HG02623 (cell line): Measurements from ENCODE around the gene WAPL.
"Not testable (repeated sequence)": the region's sequence is repeated elsewhere in the genome, so short reads cannot be mapped to it uniquely, and the experiment has no call there.

Experiments
- ATAC-seq: cut with Tn5 transposase; IDR thresholded peaks from one replicate; pipeline ENCODE4 v1.9.1; 2021; ENCODE audit warnings: moderate library complexity; ENCODE audit not compliant: unreplicated experiment

The WAPL gene

GRCh38 chr10:86525713-86526112 lies 4.1 kb upstream of the WAPL start:
- ATAC-seq, result not testable (repeated sequence)

DNA sequence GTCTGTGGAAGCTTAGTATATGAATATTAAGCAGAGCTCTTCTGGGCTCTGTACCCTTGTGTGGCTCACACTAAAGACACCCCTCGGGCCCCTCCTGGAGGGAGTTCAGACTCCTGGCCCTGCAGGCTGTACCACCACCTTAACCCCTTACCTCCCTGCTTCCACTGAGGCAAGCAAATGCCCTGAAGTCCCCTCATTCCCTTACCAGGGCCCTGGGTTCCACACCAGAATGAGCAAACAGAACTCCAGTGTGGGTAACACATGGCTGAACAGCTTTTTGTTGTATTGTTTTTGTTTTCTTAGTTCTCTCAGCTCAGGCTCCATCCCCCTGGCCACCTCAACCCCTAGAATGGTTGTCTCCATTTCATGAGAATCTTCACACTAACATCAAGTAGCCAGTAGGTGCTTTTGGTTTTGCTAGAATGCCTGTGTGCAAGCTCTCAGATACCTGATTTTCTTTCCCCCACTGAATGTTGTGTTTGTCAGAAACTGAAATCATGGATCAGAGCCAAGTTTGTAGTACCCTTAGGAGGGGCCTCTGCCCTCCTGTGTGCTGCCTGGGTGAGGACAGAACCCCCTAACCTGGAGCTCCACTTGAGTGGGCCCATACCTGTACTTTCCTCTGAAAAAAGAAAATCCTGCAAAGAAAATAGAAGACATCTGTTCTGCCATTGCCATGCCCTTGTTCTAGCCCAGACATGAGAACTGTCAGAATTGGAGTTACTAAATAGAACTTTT lies 2.8 kb upstream of the WAPL start:
- ATAC-seq, result no peak

DNA sequence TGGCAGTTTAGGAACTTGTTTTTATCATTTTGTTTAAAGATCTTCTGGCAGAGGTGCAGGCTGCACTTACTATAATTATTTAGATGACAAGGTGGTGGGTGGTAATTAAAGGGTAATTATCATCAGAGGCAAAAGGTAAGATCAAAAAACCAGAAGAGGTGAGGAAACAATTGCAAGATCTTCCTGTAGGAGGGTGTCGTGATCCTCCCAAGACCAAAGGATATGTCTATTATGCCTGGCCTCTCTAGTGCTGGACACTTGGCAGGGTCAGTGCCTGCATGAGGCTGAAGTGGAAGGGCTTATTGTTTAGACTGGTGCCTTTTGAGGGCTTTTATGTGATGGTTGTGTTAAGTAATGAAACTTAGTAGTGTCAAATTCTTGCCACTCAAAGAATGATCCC lies 1.8 kb upstream of the WAPL start:
- no peak for ATAC-seq

GRCh38 chr10:86522510-86522855 lies 891 bp upstream of the WAPL start:
- ATAC-seq, result no peak

GRCh38 chr10:86520871-86521677 lies 518 bp downstream of the WAPL start:
- peak; percentile 16 for ATAC-seq

GRCh38 chr10:86518781-86519180 lies 2.8 kb downstream of the WAPL start:
- ATAC-seq, result no peak

GRCh38 chr10:86512137-86512536 lies 9.5 kb downstream of the WAPL start:
- ATAC-seq, result no peak

- no peak for ATAC-seq
Observed at GRCh38 chr10:86511027-86511865, 10.3 kb downstream of the WAPL start.

DNA sequence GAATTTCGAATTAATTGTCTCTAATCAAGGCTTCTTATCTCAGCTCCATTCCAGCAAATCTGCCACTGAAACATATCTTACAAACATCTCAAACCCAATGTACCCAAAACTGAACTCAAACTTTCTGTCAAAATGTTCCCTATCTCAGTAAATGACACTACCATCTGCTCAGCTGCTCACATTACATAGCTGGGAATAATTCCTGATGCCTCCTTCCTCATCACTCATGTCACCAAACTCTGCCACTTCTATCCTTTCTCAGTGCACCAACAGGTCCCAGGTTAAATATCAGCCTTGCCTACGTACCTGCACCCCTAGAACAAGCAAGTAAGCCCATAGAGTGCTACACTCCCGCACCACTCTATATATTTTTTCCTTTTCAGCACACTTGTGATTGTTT lies 12.4 kb downstream of the WAPL start:
- ATAC-seq, result no peak

DNA sequence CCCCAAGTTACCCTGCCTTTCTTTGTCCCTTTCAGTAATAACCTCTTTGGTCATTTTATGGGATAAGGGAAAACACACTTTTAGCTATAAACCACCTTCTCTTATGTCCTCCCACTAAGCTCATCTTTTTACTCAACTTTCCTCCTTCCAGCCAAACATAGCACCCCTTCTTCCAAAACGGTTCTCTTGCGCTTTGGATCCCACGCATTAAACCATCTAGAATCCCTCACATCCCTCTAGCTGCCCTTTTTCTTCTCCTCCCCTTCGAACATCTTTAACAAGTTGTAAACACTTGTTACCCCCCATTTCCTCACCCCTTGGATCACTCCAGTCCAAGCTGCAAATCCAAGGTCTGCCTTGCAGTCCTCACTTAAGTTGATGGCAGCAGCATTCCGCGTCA lies 13.4 kb downstream of the WAPL start:
- ATAC-seq, result no peak

- ATAC-seq, result no peak
Observed at GRCh38 chr10:86506499-86506898, 15.1 kb downstream of the WAPL start.

DNA sequence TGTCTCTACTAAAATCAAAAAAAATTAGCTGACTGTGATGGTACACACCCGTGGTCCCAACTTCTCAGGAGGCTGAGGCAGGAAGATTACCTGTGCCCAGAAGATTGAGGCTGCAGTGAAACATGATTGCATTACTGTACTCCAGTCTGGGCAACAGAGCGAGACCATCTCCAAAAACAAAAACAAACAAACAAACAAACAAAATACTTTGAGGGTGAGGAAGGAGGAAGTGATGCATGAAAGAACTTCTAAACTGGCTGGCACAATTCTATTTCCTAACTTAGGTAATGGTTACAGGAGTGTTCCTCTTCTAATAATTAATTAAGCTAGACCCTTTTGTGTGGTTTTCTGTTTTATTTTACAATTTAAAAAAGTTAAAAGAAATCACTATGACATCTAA lies 15.5 kb downstream of the WAPL start:
- no peak for ATAC-seq

- ATAC-seq, result no peak
Observed at GRCh38 chr10:86504510-86504909, 17.1 kb downstream of the WAPL start.

DNA sequence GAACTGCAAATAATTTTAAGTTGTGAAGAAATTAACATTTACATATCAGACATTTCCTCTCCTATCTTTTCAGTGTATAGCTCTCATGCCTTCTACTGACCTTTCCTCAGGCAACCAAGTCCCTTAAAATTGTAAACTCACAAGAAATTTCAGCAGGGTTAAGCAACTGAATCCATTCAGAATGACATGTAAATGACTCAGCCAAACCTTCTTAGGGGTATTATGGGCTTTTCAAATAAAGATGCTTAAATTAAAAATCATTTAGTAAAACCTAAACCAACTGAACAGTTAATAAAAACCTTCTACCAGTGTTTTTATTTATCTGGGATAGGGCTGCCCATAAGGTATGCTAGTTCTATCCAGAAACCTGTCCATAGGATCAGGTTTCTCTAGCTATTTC lies 20.7 kb downstream of the WAPL start:
- no peak for ATAC-seq

- no peak for ATAC-seq
Observed at GRCh38 chr10:86498598-86498997, 23.0 kb downstream of the WAPL start.

DNA sequence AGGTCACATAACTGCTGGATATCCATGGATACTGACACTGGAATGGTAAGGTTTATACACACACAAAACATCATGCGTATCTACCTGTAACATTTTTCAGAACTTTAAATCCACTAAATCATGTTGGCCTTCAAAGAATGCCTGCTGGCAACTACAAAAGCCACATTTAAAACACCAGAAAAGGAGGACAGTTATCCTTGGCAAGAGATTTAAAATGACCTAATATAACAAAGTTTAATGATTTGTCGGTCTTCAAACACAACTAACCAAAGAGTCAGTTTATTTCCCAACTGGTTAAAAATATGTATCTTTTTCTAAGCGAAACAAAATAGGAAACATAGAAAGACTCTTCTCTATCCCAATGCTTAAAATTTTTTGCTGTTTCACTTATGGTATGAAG lies 24.0 kb downstream of the WAPL start:
- ATAC-seq, result no peak

DNA sequence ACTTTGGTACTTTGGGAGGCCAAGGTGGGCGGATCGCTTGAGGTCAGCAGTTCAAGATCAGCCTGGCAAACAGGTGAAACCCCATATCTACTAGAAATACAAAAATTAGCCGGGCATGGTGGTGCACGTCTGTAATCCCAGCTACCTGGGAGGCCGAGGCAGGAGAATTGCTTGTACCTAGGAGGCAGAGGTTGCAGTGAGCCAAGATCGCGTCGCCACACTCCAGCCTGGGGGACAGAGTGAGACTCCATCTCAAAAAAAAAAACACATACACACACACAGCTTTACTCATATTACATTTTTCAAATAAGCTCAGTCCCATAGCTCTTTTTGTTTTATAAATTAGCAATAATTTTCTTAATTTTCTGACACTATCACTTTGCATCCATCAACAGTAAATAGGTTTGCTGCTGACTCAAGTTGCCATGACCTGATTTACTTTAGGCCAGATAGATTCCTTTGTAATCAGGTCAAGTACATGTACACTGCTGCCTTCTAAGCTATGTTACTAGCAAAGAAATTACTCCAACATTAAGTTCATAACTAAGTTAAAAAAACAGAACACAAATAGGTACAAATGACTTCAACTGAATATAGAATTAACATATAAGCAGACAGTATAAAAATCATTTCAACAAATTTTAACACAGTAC lies 31.5 kb downstream of the WAPL start:
- ATAC-seq, result no peak

GRCh38 chr10:86489071-86489810 lies 32.4 kb downstream of the WAPL start:
- ATAC-seq, result no peak

DNA sequence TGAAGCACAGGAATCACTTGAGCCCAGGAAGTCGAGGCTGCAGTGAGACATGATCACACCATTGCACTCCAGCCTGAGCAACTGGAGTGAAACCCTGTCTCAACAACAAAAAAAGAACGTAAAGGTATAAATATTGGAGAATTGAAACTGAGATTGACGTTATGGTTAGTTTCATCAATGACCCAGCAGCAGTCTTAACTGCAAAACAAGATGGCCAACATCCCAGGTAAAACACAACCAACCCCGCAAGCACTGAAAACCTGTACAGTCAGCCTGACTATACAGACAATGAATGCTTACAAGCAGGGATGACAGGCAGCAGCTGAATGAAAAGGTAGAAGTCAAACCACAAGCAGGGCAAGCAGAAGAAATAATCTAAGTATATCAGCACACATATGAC lies 34.7 kb downstream of the WAPL start:
- ATAC-seq, result no peak

GRCh38 chr10:86483664-86484063 lies 37.9 kb downstream of the WAPL start:
- ATAC-seq, result no peak
